Measurements from ENCODE around the gene TMEM232. TPM values are rescaled to one million over a fixed set of nuclear protein-coding genes. Genes with fewer than 3 reads are reported as not detected.

Gene TMEM232
- total RNA-seq, 4 donors from 2014 or later = 1.9 to 3.6 (median 2.5) TPM

GRCh38 chr5:110754181-110754580, 27.7 kb upstream of the TMEM232 start:
- no peak for TF ChIP-seq CTCF (IDR thresholded peaks at IDR 0.05)
- ATAC-seq (ENCODE audit: low FRiP score) = no peak
- no peak for DNase-seq (ENCODE audit: low spot score)

- DNase-seq (ENCODE audit: low spot score) (no peak), ATAC-seq (ENCODE audit: low FRiP score) (no peak)
- no peak for TF ChIP-seq CTCF (IDR thresholded peaks at IDR 0.05)
These were observed 27.1 kb upstream of the TMEM232 start for GRCh38 chr5:110753600-110753999.

GRCh38 chr5:110752953-110753352, 26.5 kb upstream of the TMEM232 start:
- ATAC-seq (ENCODE audit: low FRiP score) = no peak

GRCh38 chr5:110751902-110752762, 25.7 kb upstream of the TMEM232 start:
- ATAC-seq (ENCODE audit: low FRiP score) (no peak), DNase-seq (ENCODE audit: low spot score) (no peak)
- no peak for TF ChIP-seq CTCF (IDR thresholded peaks at IDR 0.05)

More at GRCh38 chr5:110752953-110753352, 26.5 kb upstream of the TMEM232 start:
- TF ChIP-seq CTCF (IDR thresholded peaks at IDR 0.05) = no peak
- DNase-seq (ENCODE audit: low spot score) = no peak

- DNase-seq (ENCODE audit: low spot score) = peak; percentile 72
- peak; percentile 93 for ATAC-seq (ENCODE audit: low FRiP score)
- TF ChIP-seq CTCF (IDR thresholded peaks at IDR 0.05) = no peak
These were observed 12.6 kb upstream of the TMEM232 start, which contains the start of gene SLC25A46 for GRCh38 chr5:110738812-110739651. Gene SLC25A46, plus strand, starts transcription at chr5:110739007. Its CDS starts 113 bp downstream, at chr5:110739120.

GRCh38 chr5:110738503-110738811, 12.0 kb upstream of the TMEM232 start:
- DNase-seq (ENCODE audit: low spot score) (no peak), ATAC-seq (ENCODE audit: low FRiP score) (peak; percentile 82)
- no peak for TF ChIP-seq CTCF (IDR thresholded peaks at IDR 0.05)
